C4-2B (cell line): ENCODE results near the gene SOX5.

Source experiments
- CTCF ChIP-seq: fragments of 450-650 bp; conservative IDR thresholded peaks from 2 replicates; pipeline ENCODE4 v1.5.1; 2017; ENCODE audit warnings: mild to moderate bottlenecking
- ZFX ChIP-seq: fragments of 450-650 bp; IDR thresholded peaks from 2 replicates; pipeline ENCODE4 v1.6.1; 2017

DNA sequence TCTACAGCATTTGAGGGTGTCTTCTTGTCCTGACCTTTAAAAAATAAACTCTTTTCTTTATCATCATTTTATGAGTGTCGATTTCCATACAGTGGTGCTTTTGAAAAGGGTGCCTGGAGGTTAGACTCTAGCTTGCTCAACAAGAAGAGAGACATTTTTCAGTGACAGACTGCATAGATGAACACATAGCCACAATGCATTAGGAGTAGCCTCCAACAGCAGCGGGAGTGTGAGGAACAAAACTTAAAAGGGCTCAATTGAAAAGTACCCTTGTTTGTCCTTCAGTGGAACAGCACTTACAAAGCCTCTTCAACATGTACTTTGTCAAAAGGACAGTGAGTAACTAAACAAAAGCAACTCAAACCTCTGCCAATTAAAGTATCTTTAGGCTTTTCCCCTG, 119.3 kb downstream of the SOX5 start:
- TF ChIP-seq CTCF (no peak), ZFX (no peak)
